Fibroblast of peridontal ligament (primary cell): ENCODE results near the gene SERPINE2.

Experiments
- DNase-seq: peaks from one replicate; pipeline ENCODE4 v3.0.0-alpha.2; 2010; ENCODE audit errors: extremely low read depth

SERPINE2 gene

GRCh38 chr2:223944166-223944702 lies 94.9 kb downstream of the SERPINE2 start:
- DNase-seq: no peak

GRCh38 chr2:223943561-223944008 lies 95.5 kb downstream of the SERPINE2 start:
- peak; percentile 54 for DNase-seq

GRCh38 chr2:223943135-223943534 lies 96.0 kb downstream of the SERPINE2 start:
- no peak for DNase-seq

- DNase-seq: peak; percentile 86
These were observed 97.4 kb downstream of the SERPINE2 start for GRCh38 chr2:223941579-223942277.

GRCh38 chr2:223939438-223939837 lies 99.6 kb downstream of the SERPINE2 start:
- DNase-seq: peak; percentile 49

GRCh38 chr2:223937535-223937934 lies 101.6 kb downstream of the SERPINE2 start:
- no peak for DNase-seq

- DNase-seq: peak; percentile 60
These were observed 102.2 kb downstream of the SERPINE2 start for GRCh38 chr2:223936862-223937326.

GRCh38 chr2:223935459-223936125 lies 103.5 kb downstream of the SERPINE2 start:
- no peak for DNase-seq

- DNase-seq: no peak
These were observed 104.2 kb downstream of the SERPINE2 start for GRCh38 chr2:223934870-223935269.

GRCh38 chr2:223932816-223933800 lies 106.0 kb downstream of the SERPINE2 start:
- no peak for DNase-seq

- DNase-seq: no peak
These were observed 108.7 kb downstream of the SERPINE2 start for GRCh38 chr2:223930103-223930976.

- DNase-seq: no peak
These were observed 109.4 kb downstream of the SERPINE2 start for GRCh38 chr2:223929571-223930102.

- DNase-seq: no peak
These were observed 110.7 kb downstream of the SERPINE2 start for GRCh38 chr2:223928113-223929006.

GRCh38 chr2:223925106-223925505 lies 114.0 kb downstream of the SERPINE2 start:
- peak; percentile 61 for DNase-seq
